NCI-H226 (cell line): ENCODE data around the gene PALMD.

Experiments
- DNase-seq: peaks from one replicate; pipeline ENCODE4 v3.0.0-alpha.2; 2015

PALMD gene

DNA sequence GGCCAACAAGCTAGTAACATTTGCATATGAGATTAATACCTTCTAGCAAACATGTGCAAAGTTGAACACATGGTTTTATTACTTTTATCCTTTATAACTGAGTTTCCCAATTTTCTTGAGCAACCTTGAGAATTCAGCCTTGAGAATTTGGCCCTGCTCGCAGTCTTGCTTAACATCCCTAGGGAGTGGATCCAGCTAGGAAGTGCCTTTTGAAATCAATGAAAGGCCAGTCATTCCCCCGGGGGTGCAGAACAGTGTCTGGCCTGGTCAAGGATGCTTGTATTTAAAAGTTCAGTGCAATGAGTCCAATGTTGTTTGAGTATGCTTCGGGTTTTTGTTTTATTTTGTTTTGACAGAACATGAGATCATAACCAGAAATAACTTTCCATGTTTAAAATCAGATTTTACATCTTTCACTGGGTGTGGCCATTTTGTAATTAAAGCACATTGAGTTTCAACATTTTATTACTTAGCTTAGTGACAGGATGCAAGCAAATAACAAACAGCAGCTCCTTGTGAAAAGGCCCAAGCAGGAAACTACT lies 16.7 kb downstream of the PALMD start:
- peak; percentile 69 for DNase-seq

DNA sequence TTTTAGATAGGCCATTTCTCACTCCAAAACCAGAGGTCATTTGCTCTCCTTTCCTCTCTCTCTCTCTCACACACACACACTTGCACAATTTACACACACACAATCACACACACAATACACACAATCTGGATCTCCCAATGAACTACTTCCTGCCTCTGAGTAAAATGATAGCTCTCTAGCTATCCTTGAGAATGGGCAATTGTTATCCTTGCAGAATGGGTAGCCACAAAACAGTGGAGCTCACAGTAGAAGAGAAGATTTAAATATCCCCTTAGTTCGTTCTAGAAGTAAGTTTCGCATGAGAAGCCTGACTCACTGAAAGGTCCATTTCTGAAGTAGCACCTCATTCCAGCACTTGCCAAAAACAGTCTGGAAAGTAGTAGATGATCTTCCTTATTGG lies 17.6 kb downstream of the PALMD start:
- DNase-seq: no peak

DNA sequence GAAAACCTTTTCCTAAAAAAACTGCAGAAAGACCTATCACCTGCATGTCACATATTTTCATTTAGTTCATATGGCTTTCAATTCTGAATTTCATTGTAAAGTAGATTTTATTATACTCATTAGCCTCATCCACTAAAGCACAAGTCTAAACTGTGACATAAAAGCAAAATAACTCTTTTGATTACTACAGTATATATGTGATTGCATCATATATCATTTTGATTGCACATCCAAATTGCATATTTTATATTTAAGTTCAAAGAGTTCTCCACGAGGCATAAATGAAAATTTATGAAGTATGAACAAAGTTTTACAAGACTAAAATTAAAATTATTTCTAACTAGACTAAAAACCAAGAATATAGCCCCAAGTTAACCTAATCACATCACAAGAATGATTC lies 19.3 kb downstream of the PALMD start:
- DNase-seq: no peak

DNA sequence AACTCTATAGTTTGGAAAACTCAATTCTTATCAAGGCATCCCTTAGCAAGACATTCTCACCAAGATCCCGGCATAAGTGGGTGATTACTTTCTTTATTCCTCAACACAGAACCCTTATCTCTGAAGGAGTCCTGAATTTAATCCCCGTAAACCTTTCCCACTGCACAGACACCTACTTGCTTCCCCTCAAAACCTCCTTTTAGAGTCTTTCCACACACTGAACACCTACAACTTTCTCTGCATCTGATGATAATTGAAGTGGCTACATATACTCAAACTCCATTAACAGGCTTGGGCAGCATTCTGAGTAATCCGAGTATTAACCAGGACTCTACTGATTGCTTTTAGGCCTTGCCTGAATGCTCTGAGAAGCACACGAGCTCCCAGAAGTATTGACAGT lies 23.5 kb downstream of the PALMD start:
- no peak for DNase-seq

DNA sequence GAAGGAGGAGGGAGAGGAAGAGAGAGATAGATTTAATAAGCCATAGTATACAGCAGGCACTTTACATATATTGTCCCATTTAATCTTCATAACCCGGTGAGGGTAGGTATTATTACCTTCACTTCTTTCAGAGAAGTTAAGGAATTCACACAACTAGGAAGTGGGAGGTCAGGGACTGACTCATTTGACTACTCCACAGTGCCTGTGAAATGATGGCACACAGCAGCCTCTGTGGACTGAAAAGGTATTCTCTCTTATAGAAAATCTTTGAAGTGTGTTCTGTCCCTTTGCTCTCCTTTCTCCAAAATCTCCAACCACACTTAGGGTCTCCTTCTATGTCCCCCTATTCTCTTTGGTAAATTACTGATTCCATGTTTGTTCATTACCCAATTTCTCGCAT lies 23.9 kb downstream of the PALMD start:
- no peak for DNase-seq

DNA sequence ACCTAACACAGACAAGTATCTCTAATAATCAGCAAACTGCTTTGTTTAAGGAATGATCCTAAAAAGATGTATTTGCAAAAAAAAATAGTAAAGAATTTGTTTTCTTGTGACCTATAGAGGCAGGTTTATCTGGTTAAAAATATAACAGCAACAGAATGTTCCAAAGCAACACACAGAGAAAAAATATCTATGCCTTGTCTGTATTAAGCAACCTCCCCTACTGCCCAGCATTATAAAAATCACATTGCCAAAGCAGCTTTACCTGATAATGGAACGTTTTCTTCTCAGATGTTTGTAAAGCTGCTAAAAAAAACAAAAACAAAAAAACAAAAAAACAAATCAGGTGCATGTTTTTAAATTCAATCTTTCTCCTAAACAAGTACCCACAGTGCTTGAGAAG lies 24.7 kb downstream of the PALMD start:
- no peak for DNase-seq

DNA sequence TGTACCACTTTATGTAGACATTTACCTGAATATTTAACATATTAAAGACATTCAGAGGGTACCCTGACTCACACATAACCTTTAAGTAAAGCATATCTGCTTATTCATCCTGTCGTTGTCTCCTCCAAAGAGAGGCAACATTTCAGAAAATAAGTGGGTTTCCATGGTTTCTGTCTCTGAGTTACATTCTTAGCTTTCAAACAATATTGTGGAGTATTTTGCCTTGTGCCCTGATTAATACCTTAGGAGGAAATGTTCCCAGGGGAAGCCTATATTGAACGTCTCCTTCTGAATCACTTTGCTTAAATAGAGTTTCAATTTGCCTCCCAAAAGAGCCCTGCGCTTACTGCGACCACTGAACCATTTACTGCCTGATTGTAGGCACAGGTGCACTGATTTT lies 26.1 kb downstream of the PALMD start:
- DNase-seq: no peak

DNA sequence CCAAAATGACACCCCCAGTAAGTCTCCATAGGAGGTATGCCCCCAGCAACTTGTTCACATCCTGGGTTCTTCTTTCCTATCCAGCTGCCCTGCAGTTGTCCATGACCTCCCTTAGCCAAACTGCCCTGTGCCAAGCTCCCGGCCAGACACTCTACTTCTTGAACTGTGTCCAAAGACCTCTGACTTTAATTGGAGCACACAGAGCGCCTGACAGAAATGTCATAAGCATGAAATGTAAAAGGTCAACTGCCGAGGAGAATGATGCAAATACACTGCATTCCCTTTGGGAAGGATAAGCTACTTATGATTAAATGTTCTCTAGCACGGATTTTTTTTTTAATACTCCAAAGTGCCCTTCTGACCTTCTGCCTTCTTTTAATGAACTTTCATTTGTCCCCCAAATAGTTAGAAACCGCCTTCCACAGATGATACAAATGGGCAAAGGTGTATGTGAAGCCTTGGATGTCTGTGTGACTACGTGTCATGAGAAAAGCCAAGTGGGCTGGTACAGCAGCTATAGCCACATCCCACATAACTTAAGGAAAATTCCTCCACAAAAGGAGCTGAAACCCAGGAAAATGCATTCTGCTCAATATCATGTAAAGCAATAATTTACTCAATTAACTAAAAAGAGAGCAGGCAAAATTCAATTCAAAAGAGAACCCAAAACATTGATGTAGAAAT lies 26.8 kb downstream of the PALMD start:
- DNase-seq: no peak

DNA sequence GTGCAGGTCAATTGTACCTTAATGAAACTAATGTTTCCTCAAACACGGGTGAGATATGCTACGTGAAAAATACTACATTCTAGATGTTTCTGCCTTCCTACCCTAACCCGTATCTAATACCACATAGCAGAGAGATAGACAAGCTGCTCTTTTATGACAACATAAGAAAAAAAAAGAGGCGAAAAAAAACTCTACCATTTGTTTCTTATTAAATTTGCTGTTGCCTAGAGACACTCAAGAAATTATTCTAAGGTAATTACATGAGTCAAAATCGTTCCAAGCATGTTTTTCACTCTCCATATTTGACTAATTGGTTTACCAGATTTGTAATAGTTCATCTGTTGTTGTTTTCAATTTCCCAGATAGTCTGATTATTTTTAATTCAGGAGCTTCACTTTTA lies 27.4 kb downstream of the PALMD start:
- no peak for DNase-seq

DNA sequence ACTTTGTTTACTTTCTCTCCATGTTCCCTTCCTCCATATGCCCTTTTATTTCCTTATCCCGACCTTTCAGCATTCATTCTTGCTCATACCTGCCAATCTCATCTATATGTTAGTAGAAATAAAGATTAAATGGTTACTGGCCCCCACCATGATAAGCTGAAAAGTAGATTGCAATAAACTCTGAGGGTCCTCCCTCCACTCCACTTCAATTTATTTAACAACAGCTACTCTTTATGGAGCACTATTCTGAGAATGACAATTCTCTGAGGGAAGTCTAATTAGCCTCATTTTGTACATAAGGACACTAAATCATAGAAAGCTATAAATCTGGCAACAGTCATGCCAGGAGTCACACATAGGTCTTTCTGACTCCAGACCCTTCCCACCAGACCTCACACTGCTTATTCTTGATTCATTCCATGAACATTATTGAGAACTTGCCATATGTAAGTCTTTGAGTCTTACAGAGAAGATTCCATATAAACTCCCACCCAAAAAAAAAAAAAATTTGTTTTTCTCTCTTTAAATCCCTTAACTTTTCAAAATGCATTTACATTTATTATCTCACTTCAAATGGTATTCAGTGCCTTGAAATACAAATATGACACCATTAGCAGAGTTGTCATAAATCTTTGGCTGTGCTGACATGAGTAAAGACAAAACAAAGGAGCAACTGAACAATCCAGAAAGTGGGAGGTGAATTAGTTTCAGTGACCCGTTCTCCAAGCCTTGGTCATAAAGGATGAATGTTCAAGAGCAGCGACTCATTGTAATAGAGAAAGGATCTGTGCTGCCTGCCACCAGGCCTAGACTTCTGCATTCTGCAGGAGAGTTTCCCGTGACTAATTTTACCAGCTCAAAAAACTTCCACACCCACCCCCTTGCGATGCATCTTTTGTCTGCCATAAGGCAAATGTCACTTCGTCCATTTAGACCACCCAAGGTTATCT lies 28.5 kb downstream of the PALMD start:
- DNase-seq: no peak

DNA sequence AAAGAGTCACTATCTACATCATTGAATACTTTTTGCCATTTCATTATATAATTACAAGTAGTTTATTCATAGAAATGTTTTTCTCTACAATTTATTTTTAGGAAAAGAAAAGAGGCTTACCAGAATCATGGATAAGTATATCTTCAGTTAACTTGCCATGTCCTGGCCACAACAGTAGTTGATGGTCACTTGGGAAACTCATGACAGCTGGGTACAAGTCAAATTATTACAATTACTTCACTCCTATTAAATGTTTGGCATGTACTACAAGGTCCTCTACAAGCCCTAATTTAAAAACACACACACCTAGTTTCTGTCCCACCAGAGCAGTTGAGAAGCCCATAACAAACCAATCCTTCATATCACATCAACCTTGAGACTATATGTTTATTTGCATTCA lies 29.4 kb downstream of the PALMD start:
- DNase-seq: no peak

DNA sequence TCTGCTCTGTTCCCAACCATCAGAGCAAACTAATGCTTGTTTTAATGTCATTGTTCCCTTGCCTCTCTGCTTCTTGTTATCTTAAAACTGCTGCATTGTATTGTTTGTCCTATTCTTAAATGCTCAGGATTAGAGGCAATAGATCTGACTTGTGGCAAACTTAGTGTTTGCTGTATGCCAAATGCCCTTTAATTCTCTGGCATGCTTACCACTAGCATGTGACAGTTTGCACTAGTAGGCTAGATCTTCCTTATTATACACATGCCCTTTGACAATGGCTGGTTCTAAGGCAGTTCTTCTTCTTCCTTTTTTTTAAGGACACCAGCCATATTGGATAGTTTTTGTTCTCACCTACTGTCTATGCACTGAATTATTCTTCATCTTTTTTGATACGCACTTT lies 30.1 kb downstream of the PALMD start:
- no peak for DNase-seq

DNA sequence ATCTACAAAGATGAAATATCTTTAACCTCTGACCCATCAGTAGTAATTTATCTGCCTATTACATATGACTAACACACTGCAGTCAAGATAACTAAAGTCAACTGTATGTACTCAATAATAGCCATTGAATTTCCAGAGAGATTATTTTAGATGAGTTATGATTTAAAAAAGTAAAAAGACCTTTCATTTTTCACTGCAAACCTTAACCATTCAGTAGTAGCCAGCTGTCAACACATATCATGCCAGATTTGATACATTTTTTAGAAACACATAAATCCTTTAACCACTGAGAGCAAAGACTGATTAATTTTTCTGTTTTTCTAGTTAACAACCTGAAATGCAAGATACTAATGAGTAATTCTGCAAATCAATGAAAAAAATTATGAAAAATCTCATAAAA lies 31.0 kb downstream of the PALMD start:
- DNase-seq: no peak

DNA sequence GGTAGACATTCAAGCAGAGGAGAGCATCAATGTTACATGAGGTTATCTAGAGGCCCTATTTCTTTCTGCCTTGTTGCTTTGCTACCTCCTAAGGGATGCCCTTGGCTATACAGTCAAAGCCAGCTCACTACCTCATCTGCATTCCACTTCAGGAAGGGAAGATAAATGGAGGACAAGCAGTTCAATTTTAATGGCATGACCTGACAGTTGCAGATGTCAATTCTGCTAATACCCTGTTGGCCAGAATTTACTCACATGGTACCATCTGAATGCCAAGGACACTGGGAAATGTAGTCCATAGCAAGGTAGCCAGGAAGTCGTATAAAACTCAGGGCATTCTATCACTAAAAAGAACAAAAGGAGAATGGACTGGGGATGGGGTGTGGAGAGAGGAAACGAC lies 31.5 kb downstream of the PALMD start:
- DNase-seq: peak; percentile 82

DNA sequence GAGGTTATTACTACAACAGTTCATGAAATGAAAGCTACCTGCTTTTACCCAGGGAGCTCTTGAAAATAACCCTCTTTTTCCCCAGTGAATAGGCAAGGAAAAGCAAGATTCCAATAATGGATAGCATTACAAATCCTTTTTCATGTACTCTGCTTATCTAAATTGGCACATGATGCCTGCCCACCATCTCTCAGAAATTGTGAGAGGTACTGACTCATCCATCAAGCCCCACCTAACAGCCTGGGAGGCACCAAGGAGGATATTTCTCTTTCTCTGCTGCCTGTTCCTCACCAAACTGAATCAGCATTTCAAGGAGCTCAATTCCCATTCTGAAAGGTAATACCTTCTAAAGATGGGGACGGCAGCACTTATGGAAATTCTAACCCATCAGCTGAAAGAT lies 34.4 kb downstream of the PALMD start:
- DNase-seq: peak; percentile 91

DNA sequence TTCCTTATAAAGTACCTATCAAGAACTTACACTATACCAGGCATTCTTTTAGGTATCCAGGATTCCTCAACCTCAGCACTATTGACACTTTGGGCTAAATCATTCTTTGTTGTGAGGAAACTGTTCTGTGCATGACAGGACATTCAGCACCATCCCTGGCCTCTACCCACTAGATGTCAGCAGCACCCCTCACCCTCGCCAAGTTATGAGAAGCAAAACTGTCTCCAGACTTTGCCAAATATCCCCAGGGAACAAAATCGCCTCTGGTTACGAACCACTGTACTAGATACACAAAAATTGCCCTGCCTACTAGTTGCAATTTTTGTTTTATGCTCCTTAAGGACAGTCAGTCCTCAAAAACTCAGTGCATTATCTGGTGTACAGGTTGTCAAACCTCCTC lies 35.7 kb downstream of the PALMD start:
- peak; percentile 36 for DNase-seq

DNA sequence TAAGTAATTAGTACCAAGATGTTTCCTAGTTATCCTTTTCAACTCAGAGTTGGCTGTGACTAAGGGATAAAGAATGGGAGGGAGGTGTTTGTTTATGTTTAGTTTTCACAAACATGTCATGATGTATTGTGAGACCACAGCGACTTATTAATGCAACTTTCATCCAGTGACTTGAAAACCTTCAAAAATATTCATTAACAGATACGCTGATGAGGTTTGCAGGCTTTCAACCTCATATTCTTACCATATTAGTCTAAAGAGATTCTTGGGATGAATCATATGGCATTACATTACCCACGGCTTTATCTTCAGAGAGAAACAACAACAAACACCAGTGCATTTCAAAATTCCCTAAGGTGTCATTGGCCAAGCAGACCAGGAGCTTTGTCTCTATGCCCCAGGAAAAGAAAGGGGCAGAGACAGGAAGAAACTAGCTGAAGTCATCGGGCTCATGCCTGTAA lies 36.4 kb downstream of the PALMD start:
- peak; percentile 75 for DNase-seq

DNA sequence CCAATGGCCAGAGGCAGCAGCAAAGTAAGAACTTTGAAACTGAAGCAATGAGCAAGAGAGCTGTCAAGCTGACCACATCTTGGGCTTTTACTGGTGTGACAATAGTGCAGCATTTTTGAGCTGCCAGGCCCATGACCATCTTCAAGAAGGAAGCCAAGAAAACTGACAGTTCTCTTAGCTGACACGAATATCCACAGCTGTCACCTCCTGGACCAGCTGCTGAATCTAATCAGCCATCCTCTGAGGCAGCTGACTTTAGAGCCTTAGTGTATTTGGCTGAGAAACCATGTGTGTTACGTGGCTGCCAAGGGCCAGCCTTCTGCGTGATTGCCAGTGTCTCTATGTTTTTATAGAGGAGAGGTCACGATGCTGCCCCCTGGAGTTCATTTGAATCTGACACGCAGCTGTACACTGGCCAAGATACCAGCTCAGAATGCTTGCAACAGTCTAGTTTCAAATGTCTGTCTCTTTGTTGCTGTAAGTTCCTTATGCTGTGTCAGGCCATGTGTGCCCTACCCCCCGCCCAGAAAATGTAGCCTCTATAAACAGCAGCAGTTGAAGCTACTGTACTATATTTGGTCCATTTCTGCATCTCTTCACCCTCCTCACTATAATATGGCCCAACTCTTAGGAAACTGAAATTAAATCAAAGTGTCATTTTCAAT lies 39.7 kb downstream of the PALMD start:
- peak; percentile 63 for DNase-seq

DNA sequence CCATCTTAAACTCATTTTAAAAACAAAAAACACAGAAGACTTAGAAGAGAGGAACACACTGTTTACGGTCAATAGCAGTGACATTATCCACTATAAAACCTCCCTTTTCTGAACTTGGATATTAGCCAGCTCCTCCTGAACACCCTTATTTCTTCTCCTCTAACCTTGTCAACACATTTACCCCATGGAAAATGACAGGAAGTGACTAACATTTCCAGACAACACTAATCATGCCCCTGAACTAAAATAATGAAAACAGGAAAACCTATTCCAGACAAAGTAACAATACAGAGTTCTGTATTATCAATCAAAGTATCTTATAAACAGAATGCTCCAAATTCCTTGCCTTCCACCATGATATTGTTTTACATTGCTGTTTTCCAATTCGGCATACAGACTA lies 45.3 kb downstream of the PALMD start:
- DNase-seq: no peak

DNA sequence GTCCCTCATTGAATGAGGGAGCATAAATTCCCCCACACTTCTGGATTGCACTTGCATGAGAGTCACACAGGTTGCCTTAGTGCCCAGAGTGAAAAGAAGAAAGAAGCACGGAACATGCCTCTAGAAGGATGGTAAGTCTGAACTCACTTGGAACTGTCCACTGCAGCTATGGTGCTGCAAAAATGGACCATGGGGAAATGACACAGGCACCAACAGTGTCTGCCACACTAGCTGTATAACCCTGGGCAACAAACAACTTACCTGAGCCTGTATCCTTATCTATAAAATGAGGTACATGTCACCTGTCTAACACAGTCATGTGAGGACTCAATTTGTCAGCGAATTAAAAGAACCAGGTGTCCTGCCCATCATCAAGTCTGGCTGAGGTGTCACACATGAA lies 50.7 kb downstream of the PALMD start:
- no peak for DNase-seq

DNA sequence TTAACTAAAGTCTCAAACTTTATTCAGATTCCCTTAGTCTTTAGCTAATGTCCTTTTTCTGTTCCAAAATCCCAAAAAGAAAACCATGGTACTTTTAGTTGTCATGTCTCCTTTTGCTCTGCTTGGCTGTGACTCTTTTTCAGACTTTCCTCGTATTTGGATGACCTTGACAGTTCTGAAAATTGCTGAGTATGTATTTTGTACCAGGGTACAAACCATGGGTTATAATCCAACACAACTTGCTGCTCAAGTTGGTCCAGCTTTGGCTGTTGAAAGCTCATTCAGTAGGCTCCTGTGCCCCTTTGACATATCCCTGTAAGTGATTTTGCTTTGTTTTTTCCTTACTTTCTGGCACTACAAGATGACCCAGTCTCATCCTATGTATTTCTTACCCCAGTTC lies 51.7 kb downstream of the PALMD start:
- no peak for DNase-seq

DNA sequence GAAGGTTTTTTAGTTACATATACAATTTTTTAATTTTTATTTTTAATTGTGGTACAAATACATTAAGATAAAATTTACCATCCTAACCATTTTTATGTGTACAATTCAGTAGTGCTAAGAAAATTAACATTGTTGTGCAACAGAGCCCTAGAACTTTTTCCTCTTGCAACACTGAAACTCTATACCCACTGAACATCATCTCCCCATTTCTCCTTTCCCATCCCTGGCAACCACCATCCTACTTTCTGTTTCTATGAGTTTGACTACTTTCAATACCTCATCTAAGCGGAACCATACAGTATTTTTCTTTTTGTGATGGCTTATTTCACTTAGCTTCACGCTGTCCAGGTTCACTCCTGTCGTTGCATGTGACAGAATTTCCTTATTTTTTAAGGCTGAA lies 54.1 kb downstream of the PALMD start:
- no peak for DNase-seq

DNA sequence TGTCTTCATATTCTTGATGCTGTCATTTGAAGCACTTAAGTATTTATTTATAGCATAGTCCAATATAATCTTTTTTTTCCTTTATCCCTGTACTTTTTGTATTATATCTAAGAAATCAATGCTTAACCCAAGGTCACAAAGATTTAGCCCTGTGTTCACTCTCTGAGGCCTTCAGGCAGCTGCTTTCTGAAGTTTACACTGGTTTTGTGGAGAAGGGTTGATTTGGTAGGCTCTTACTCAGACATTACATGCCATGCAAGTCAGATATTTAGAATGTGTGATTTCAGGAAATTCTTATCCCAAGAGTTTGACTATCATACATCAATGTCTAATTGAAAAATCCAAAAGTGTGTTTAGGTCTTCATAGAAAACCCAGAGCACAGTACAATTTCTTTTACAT lies 56.3 kb downstream of the PALMD start:
- DNase-seq: no peak
